Small intestine (tissue), 7 donors: ENCODE measurements around the gene FGGY. TPM values are rescaled to one million over a fixed set of nuclear protein-coding genes. Genes with fewer than 3 reads are reported as not detected.

Experiments
- DNase-seq, 2 donors: peaks; one replicate each; pipeline versions ENCODE4 v3.0.0 to v3.0.0-alpha.2; 2013
- FAIRE-seq: peaks from 2 replicates; lab custom pipeline; 2012; peaks lifted over from hg19 to GRCh38; lab: Jason Lieb, UNC
- H3K27ac ChIP-seq, 3 donors: one replicate each; pipeline ENCODE4 v1.5.1; 2013; ENCODE audit warnings: low read length in 2 of 3, mild to moderate bottlenecking in 2 of 3, control low read depth in 1 of 3, inconsistent platforms in 1 of 3, low read depth in 1 of 3, moderate library complexity in 1 of 3
- H3K27me3 ChIP-seq, 3 donors: one replicate each; pipeline ENCODE4 v1.6.1; 2013; ENCODE audit warnings: low read length in 3 of 3, inconsistent platforms in 1 of 3; ENCODE audit not compliant: control insufficient read depth in 3 of 3, insufficient read depth in 3 of 3
- H3K36me3 ChIP-seq, 3 donors: one replicate each; pipeline ENCODE4 v1.6.1; 2013; ENCODE audit warnings: low read length in 3 of 3, inconsistent platforms in 1 of 3, low read depth in 1 of 3, mild to moderate bottlenecking in 1 of 3, moderate library complexity in 1 of 3; ENCODE audit not compliant: control insufficient read depth in 3 of 3, insufficient read depth in 2 of 3
- H3K4me1 ChIP-seq, 3 donors: one replicate each; pipeline ENCODE4 v1.6.1; 2013; ENCODE audit warnings: low read length in 2 of 3, inconsistent platforms in 1 of 3, low read depth in 1 of 3, mild to moderate bottlenecking in 1 of 3, moderate library complexity in 1 of 3; ENCODE audit not compliant: control insufficient read depth in 3 of 3, insufficient read depth in 2 of 3
- H3K4me3 ChIP-seq, 3 donors: one replicate each; pipeline ENCODE4 v1.5.1; 2013; ENCODE audit warnings: low read length in 3 of 3, control low read depth in 1 of 3, inconsistent platforms in 1 of 3, low read depth in 1 of 3, mild to moderate bottlenecking in 1 of 3, moderate library complexity in 1 of 3
- H3K9me3 ChIP-seq, 2 donors: one replicate each; pipeline ENCODE4 v1.6.1; 2013; ENCODE audit warnings: low read depth in 1 of 2, low read length in 1 of 2; ENCODE audit not compliant: control insufficient read depth in 2 of 2, insufficient read depth in 1 of 2
- WGBS, 3 donors: extraction: QIAGEN DNeasy Blood & Tissue Kit; methylation state at CpG; one replicate each; pipeline ENCODE4 v1.1.7; 2013; 5-methylcytosine and 5-hydroxymethylcytosine counted together
- polyA plus RNA-seq, 4 donors: library from polyadenylated mRNA; stranded (reverse) in 3 of 4; unstranded in 1 of 4; fragments of 200-250 nt in 3 of 4; fragments of 120-200 nt in 1 of 4; gene quantifications; one replicate each; pipeline versions ENCODE4 v1.2.1 to v1.2.3, GENCODE V29; 2013
- donor health status: healthy with polysubstance abuse.
- donor health status: control.
- donor health status: control.
- donor health status: Bipolar disorder and iron deficiency.
- donor health status: healthy.

Gene FGGY
- polyA plus RNA-seq, 4 donors = 12.3 to 28.0 (median 15.0) TPM

- Histone ChIP-seq H3K4me1 (no peaks in the 10 kb centered on the region), H3K9me3 (no peaks in the 10 kb centered on the region), H3K4me3 (no peak overlapping the region), H3K27ac (no peak overlapping the region), H3K27me3 (no peaks in the 10 kb centered on the region), H3K36me3 (no peaks in the 10 kb centered on the region)
- FAIRE-seq (no peak), DNase-seq (no peak)
- 74 to 91% (median 87%) methylated on average over 5 of the region's 5 CpGs for WGBS, 3 donors
Measured at GRCh38 chr1:59765011-59765730, 468.3 kb downstream of the FGGY start.

GRCh38 chr1:59766227-59766855 is 469.4 kb downstream of the FGGY start:
- WGBS, 3 donors = 90 to 92% (median 91%) methylated on average over 9 of the region's 9 CpGs
- Histone ChIP-seq H3K27me3 (no peaks in the 10 kb centered on the region), H3K27ac (no peak overlapping the region), H3K4me3 (no peak overlapping the region), H3K9me3 (no peaks in the 10 kb centered on the region), H3K36me3 (no peaks in the 10 kb centered on the region), H3K4me1 (no peaks in the 10 kb centered on the region)
- FAIRE-seq (no peak), DNase-seq (no peak)

- FAIRE-seq = no peak
- no peak overlapping the region for H3K27ac ChIP-seq
- H3K4me1 ChIP-seq = no peaks in the 10 kb centered on the region
- no peaks in the 10 kb centered on the region for H3K27me3 ChIP-seq
- DNase-seq = no peak
- WGBS, 3 donors = 53 to 67% (median 57%) methylated on average over 2 of the region's 2 CpGs
- no peak overlapping the region for H3K4me3 ChIP-seq
- H3K9me3 ChIP-seq = no peaks in the 10 kb centered on the region
- H3K36me3 ChIP-seq = no peaks in the 10 kb centered on the region
Measured at GRCh38 chr1:59767119-59767518, 470.2 kb downstream of the FGGY start.

- FAIRE-seq = no peak
- WGBS, 3 donors = 88 to 93% (median 89%) methylated on average over 10 of the region's 10 CpGs
- DNase-seq = no peak
- H3K27me3 ChIP-seq = no peaks in the 10 kb centered on the region
- no peak overlapping the region for H3K4me3 ChIP-seq
- H3K36me3 ChIP-seq = no peaks in the 10 kb centered on the region
- no peaks in the 10 kb centered on the region for H3K4me1 ChIP-seq
- H3K27ac ChIP-seq = no peak overlapping the region
- no peaks in the 10 kb centered on the region for H3K9me3 ChIP-seq
Measured at GRCh38 chr1:59768792-59769735, 472.2 kb downstream of the FGGY start.

- no peaks in the 10 kb centered on the region for H3K4me1 ChIP-seq
- 92 to 97% (median 95%) methylated on average over 4 of the region's 4 CpGs for WGBS, 3 donors
- no peak overlapping the region for H3K4me3 ChIP-seq
- DNase-seq = no peak
- H3K9me3 ChIP-seq = no peaks in the 10 kb centered on the region
- no peak for FAIRE-seq
- H3K27ac ChIP-seq = no peak overlapping the region
- H3K27me3 ChIP-seq = no peaks in the 10 kb centered on the region
- H3K36me3 ChIP-seq = no peaks in the 10 kb centered on the region
Measured at GRCh38 chr1:59769736-59770095, 472.8 kb downstream of the FGGY start.

- 71 to 84% (median 75%) methylated on average over 3 of the region's 3 CpGs for WGBS, 3 donors
- no peaks in the 10 kb centered on the region for H3K36me3 ChIP-seq
- H3K4me3 ChIP-seq = no peak overlapping the region
- H3K27ac ChIP-seq = no peak overlapping the region
- H3K9me3 ChIP-seq = no peaks in the 10 kb centered on the region
- H3K27me3 ChIP-seq = no peaks in the 10 kb centered on the region
- H3K4me1 ChIP-seq = no peaks in the 10 kb centered on the region
- FAIRE-seq = peak; percentile 33
- DNase-seq = no peak
Measured at GRCh38 chr1:59771361-59771760, 474.5 kb downstream of the FGGY start.

GRCh38 chr1:59775480-59775879 is 478.6 kb downstream of the FGGY start:
- 88 to 89% (median 89%) methylated on average over 4 of the region's 4 CpGs for WGBS, 3 donors
- FAIRE-seq = no peak
- H3K27ac ChIP-seq = no peak overlapping the region
- H3K4me3 ChIP-seq = no peak overlapping the region
- no peak for DNase-seq
- no peaks in the 10 kb centered on the region for H3K4me1 ChIP-seq
- H3K9me3 ChIP-seq = no peaks in the 10 kb centered on the region
- H3K36me3 ChIP-seq = no peaks in the 10 kb centered on the region
- no peaks in the 10 kb centered on the region for H3K27me3 ChIP-seq
